HCT116 (cell line): Measurements from ENCODE around the gene ADAD2.

Experiments used
- CBX3 ChIP-seq: IDR thresholded peaks from 2 replicates; pipeline ENCODE4 v1.6.1; 2012; ENCODE audit warnings: low read depth
- CEBPB ChIP-seq: IDR thresholded peaks from 2 replicates; pipeline ENCODE4 v1.6.1; 2012; ENCODE audit warnings: low read depth
- CTCF ChIP-seq, 3 experiments: fragments of 200-600 bp in 1 of 3; sonication (generic) in 1 of 3; IDR thresholded peaks in 2 of 3; conservative IDR thresholded peaks in 1 of 3; 2 replicates each; pipeline ENCODE4 v1.5.1; 2012 to 2017; ENCODE audit warnings: low read depth in 2 of 3, low read length in 2 of 3, antibody characterized with exemption in 1 of 3, borderline replicate concordance in 1 of 3, control low read depth in 1 of 3, mild to moderate bottlenecking in 1 of 3, mixed read lengths in 1 of 3, mixed run types in 1 of 3, moderate library complexity in 1 of 3; ENCODE audit not compliant: insufficient read depth in 1 of 3
- EZH2phosphoT487 ChIP-seq: fragments of 200-600 bp; IDR thresholded peaks from 2 replicates; pipeline ENCODE4 v1.6.1; 2018; ENCODE audit warnings: antibody characterized with exemption, borderline replicate concordance
- POLR2A ChIP-seq: IDR thresholded peaks from 2 replicates; pipeline ENCODE4 v1.7.0; 2011; ENCODE audit warnings: borderline replicate concordance; ENCODE audit not compliant: insufficient read depth, insufficient read length; ENCODE audit errors: extremely low read depth
- POLR2AphosphoS5 ChIP-seq: IDR thresholded peaks from 2 replicates; pipeline ENCODE4 v1.6.1; 2011; ENCODE audit warnings: mild to moderate bottlenecking, low read depth, low read length, moderate library complexity
- REST ChIP-seq: IDR thresholded peaks from 2 replicates; pipeline ENCODE4 v1.6.1; 2012; ENCODE audit warnings: low read depth
- SIN3A ChIP-seq: IDR thresholded peaks from 2 replicates; pipeline ENCODE4 v1.6.1; 2012; ENCODE audit warnings: low read depth
- SP1 ChIP-seq: IDR thresholded peaks from 2 replicates; pipeline ENCODE4 v1.6.1; 2012; ENCODE audit warnings: low read depth
- SRF ChIP-seq: IDR thresholded peaks from 2 replicates; pipeline ENCODE4 v1.6.1; 2012; ENCODE audit warnings: low read depth
- TCF7L2 ChIP-seq: IDR thresholded peaks from 2 replicates; pipeline ENCODE4 v1.7.0; 2011; ENCODE audit warnings: borderline replicate concordance, inconsistent platforms; ENCODE audit not compliant: insufficient read depth, insufficient read length; ENCODE audit errors: extremely low read depth
- YY1 ChIP-seq: IDR thresholded peaks from 2 replicates; pipeline ENCODE4 v1.6.1; 2011; ENCODE audit warnings: low read length, low read depth, moderate library complexity, mild to moderate bottlenecking; ENCODE audit not compliant: insufficient replicate concordance; ENCODE audit errors: extremely low read depth
- ZNF274 ChIP-seq: fragments of 200-500 bp; sonication (Bioruptor generic); IDR thresholded peaks from 2 replicates; pipeline ENCODE4 v1.6.1; 2014; ENCODE audit warnings: mild to moderate bottlenecking, low read depth, low read length, inconsistent platforms

- TF ChIP-seq YY1 (no peak), POLR2AphosphoS5 (no peak), CTCF (IDR thresholded peaks at IDR 0.05 in 2 of 3, conservative IDR thresholded peaks at IDR 0.05 in 1 of 3; ENCODE audit: borderline replicate concordance in 1 of 3, insufficient read depth in 1 of 3, low read depth in 2 of 3, low read length in 2 of 3) (no peak), ZNF274 (no peak), EZH2phosphoT487 (no peak), REST (no peak), TCF7L2 (no peak), SRF (no peak), POLR2A (no peak), SP1 (no peak), CEBPB (no peak), CBX3 (no peak), SIN3A (no peak)
These were observed 55.2 kb downstream of the ADAD2 start for GRCh38 chr16:84245956-84246678.
